Measurements from ENCODE around the gene DCLK2.

The DCLK2 gene

GRCh38 chr4:150209140-150209829 lies 131.0 kb downstream of the DCLK2 start:
- DNase-seq (ENCODE audit: low read depth) = peak; percentile 78

- no peak for DNase-seq (ENCODE audit: low read depth)
Observed at GRCh38 chr4:150211016-150211415, 132.8 kb downstream of the DCLK2 start.

GRCh38 chr4:150211799-150212445 lies 133.7 kb downstream of the DCLK2 start:
- DNase-seq (ENCODE audit: low read depth) = peak; percentile 2

- no peak for DNase-seq (ENCODE audit: low read depth)
Observed at GRCh38 chr4:150212485-150212884, 134.2 kb downstream of the DCLK2 start.

GRCh38 chr4:150212927-150213326 lies 134.7 kb downstream of the DCLK2 start:
- no peak for DNase-seq (ENCODE audit: low read depth)

GRCh38 chr4:150215601-150216000 lies 137.4 kb downstream of the DCLK2 start:
- no peak for DNase-seq (ENCODE audit: low read depth)

- no peak for DNase-seq (ENCODE audit: low read depth)
Observed at GRCh38 chr4:150216726-150217125, 138.5 kb downstream of the DCLK2 start.

- DNase-seq (ENCODE audit: low read depth) = peak; percentile 84
Observed at GRCh38 chr4:150217192-150217591, 138.9 kb downstream of the DCLK2 start.

- DNase-seq (ENCODE audit: low read depth) = no peak
Observed at GRCh38 chr4:150217808-150218207, 139.6 kb downstream of the DCLK2 start.

GRCh38 chr4:150218447-150218846 lies 140.2 kb downstream of the DCLK2 start:
- DNase-seq (ENCODE audit: low read depth) = no peak

GRCh38 chr4:150219841-150220240 lies 141.6 kb downstream of the DCLK2 start:
- DNase-seq (ENCODE audit: low read depth) = no peak

- peak; percentile 98 for DNase-seq (ENCODE audit: low read depth)
Observed at GRCh38 chr4:150224896-150225591, 146.8 kb downstream of the DCLK2 start.

GRCh38 chr4:150229520-150229919 lies 151.3 kb downstream of the DCLK2 start:
- peak; percentile 81 for DNase-seq (ENCODE audit: low read depth)

GRCh38 chr4:150230561-150230960 lies 152.3 kb downstream of the DCLK2 start:
- no peak for DNase-seq (ENCODE audit: low read depth)

- peak; percentile 50 for DNase-seq (ENCODE audit: low read depth)
Observed at GRCh38 chr4:150231107-150231770, 153.0 kb downstream of the DCLK2 start.

- DNase-seq (ENCODE audit: low read depth) = peak; percentile 44
Observed at GRCh38 chr4:150232029-150232428, 153.8 kb downstream of the DCLK2 start.

GRCh38 chr4:150234246-150234645 lies 156.0 kb downstream of the DCLK2 start:
- peak; percentile 47 for DNase-seq (ENCODE audit: low read depth)

- no peak for DNase-seq (ENCODE audit: low read depth)
Observed at GRCh38 chr4:150235317-150235716, 157.1 kb downstream of the DCLK2 start.

GRCh38 chr4:150235808-150236271 lies 157.6 kb downstream of the DCLK2 start:
- peak; percentile 69 for DNase-seq (ENCODE audit: low read depth)

GRCh38 chr4:150236626-150237025 lies 158.4 kb downstream of the DCLK2 start:
- peak; percentile 51 for DNase-seq (ENCODE audit: low read depth)

- DNase-seq (ENCODE audit: low read depth) = peak; percentile 96
Observed at GRCh38 chr4:150237110-150237872, 159.0 kb downstream of the DCLK2 start.

GRCh38 chr4:150238591-150238990 lies 160.3 kb downstream of the DCLK2 start:
- DNase-seq (ENCODE audit: low read depth) = peak; percentile 26
